OCI-LY7 (cell line): ENCODE measurements around the gene NXN. TPM values are rescaled to one million over a fixed set of nuclear protein-coding genes. Genes with fewer than 3 reads are reported as not detected.

ENCODE experiments used
- BruUV-seq: library from RNA; stranded (reverse); fragments of 400-500 nt; replicated peaks from 2 replicates; lab custom pipeline; 2021; lab: Mats Ljungman, UMichigan
- CTCF ChIA-PET: fragments of 300-600 bp; sonication (Branson Sonifier 250); formaldehyde crosslinking; loops from one replicate; lab custom pipeline; 2022; ENCODE audit warnings: antibody characterized with exemption; ENCODE audit not compliant: unreplicated experiment; lab: Charles Lee
- POLR2A ChIA-PET: fragments of 300-600 bp; sonication (Branson Sonifier 250); formaldehyde crosslinking; loops from one replicate; lab custom pipeline; 2022; ENCODE audit warnings: antibody characterized with exemption; lab: Charles Lee
- DNase-seq: peaks from one replicate; pipeline ENCODE4 v3.0.0-alpha.2; 2015; ENCODE audit warnings: low spot score
- H2AFZ ChIP-seq: fragments of 200-600 bp; sonication (generic), shearing (Covaris generic); 2 replicates; pipeline ENCODE4 v1.6.1; 2014; ENCODE audit warnings: mild to moderate bottlenecking, antibody characterized with exemption, low read length, moderate library complexity
- H3K27ac ChIP-seq: fragments of 200-600 bp; sonication (generic); 2 replicates; pipeline ENCODE4 v1.5.1; 2014; ENCODE audit warnings: mixed run types, low read depth, mild to moderate bottlenecking, moderate library complexity, low read length, inconsistent platforms; ENCODE audit not compliant: poor library complexity, severe bottlenecking
- H3K36me3 ChIP-seq: fragments of 200-600 bp; sonication (generic); 2 replicates; pipeline ENCODE4 v1.6.1; 2014; ENCODE audit warnings: mild to moderate bottlenecking, antibody characterized with exemption, low read length, moderate library complexity, mixed read lengths; ENCODE audit not compliant: insufficient read depth
- H3K4me1 ChIP-seq: fragments of 200-600 bp; sonication (generic); 2 replicates; pipeline ENCODE4 v1.5.1; 2014; ENCODE audit warnings: mild to moderate bottlenecking, low read length; ENCODE audit not compliant: insufficient read depth, poor library complexity, severe bottlenecking
- H3K4me2 ChIP-seq: fragments of 200-600 bp; sonication (generic); 2 replicates; pipeline ENCODE4 v1.6.1; 2014; ENCODE audit warnings: mild to moderate bottlenecking, low read length
- H3K4me3 ChIP-seq: fragments of 200-600 bp; sonication (generic); 2 replicates; pipeline ENCODE4 v1.5.1; 2014; ENCODE audit warnings: mild to moderate bottlenecking, low read depth, low read length; ENCODE audit not compliant: poor library complexity, severe bottlenecking
- H3K79me2 ChIP-seq: fragments of 200-600 bp; sonication (generic); 2 replicates; pipeline ENCODE4 v1.6.1; 2016; ENCODE audit warnings: low read depth, mild to moderate bottlenecking, low read length, moderate library complexity, mixed read lengths; ENCODE audit not compliant: insufficient read depth
- H3K9me2 ChIP-seq: fragments of 200-600 bp; sonication (generic); 2 replicates; pipeline ENCODE4 v1.6.1; 2016; ENCODE audit warnings: mild to moderate bottlenecking, low read length, mixed read lengths; ENCODE audit not compliant: insufficient read depth
- H3K9me3 ChIP-seq: fragments of 200-600 bp; sonication (generic); 2 replicates; pipeline ENCODE4 v1.6.1; 2014; ENCODE audit warnings: mild to moderate bottlenecking, mixed run types, low read length, mixed read lengths
- H4K20me1 ChIP-seq: fragments of 200-600 bp; sonication (generic); 2 replicates; pipeline ENCODE4 v1.6.1; 2014; ENCODE audit warnings: mild to moderate bottlenecking, antibody characterized with exemption, low read length, moderate library complexity, mixed read lengths; ENCODE audit not compliant: insufficient read depth
- EZH2phosphoT487 ChIP-seq: fragments of 200-600 bp; sonication (generic); IDR thresholded peaks from 2 replicates; pipeline ENCODE4 v1.6.1; 2018; ENCODE audit warnings: low read depth, borderline replicate concordance, mild to moderate bottlenecking, mixed run types, antibody characterized with exemption, low read length, moderate library complexity, mixed read lengths
- intact Hi-C: fragments of 100-400 bp; cut with micrococcal nuclease; formaldehyde crosslinking; loops from one replicate; pipeline ENCODE4 v1.10.0; 2022; ENCODE audit not compliant: unreplicated experiment
- total RNA-seq, 2 experiments: library from RNA; depleted of rRNA in 1 of 2; stranded (reverse); fragments of >200 nt in 1 of 2; shearing (Covaris generic) in 1 of 2; gene quantifications; 2 replicates each; pipeline ENCODE4 v1.2.3, GENCODE V29; 2014 to 2022
- TF ChIP-seq, protein P1 (sequence below): fragments of 200-600 bp; sonication (generic); conservative IDR thresholded peaks from 2 replicates; pipeline ENCODE4 v1.5.1; 2014; ENCODE audit warnings: mild to moderate bottlenecking, antibody characterized with exemption, low read length, moderate library complexity, mixed read lengths

Gene NXN
- total RNA-seq, 2 experiments from 2014 or later: 1.3 to 2.8 TPM

DNA sequence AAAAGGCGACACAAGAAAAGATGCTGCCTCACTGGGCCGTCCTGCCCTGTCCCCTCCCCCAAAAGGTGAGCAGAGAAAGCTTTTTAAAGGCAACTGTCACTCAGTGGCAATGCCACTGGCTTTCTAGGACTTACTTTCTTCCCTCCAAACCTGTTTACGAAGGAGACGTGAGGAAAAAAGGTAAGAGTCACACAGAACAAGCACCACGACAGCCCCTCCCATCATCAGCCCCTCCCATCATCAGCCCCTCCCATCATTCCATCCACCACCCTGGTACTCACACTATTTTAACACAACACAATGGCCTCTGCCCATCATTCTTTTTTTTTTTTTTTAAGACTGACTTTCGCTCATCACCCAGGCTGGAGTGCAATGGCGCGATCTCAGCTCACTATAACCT lies 77.1 kb downstream of the NXN start:
- Histone ChIP-seq H3K9me3 (no peaks in the 10 kb centered on the region), H3K4me3 (no peak overlapping the region), H2AFZ (no peak overlapping the region), H3K36me3 (no peaks in the 10 kb centered on the region), H3K4me2 (no peak overlapping the region), H3K9me2 (no peaks in the 10 kb centered on the region), H3K79me2 (no peaks in the 10 kb centered on the region), H3K4me1 (no peaks in the 10 kb centered on the region), H3K27ac (no peak overlapping the region), H4K20me1 (no peaks in the 10 kb centered on the region)
- ChIA-PET CTCF (no interaction called here), POLR2A (interaction anchor here (0.6 kb wide), 1 partner anchor 1772 kb away, joined by 3 read pairs; no protein-coding TSS in a partner anchor)
- no peak for DNase-seq
- no TSS peak for BruUV-seq
- intact Hi-C loops: no loop called here
- TF ChIP-seq EZH2phosphoT487: no peak
- TF ChIP-seq, protein P1, sequence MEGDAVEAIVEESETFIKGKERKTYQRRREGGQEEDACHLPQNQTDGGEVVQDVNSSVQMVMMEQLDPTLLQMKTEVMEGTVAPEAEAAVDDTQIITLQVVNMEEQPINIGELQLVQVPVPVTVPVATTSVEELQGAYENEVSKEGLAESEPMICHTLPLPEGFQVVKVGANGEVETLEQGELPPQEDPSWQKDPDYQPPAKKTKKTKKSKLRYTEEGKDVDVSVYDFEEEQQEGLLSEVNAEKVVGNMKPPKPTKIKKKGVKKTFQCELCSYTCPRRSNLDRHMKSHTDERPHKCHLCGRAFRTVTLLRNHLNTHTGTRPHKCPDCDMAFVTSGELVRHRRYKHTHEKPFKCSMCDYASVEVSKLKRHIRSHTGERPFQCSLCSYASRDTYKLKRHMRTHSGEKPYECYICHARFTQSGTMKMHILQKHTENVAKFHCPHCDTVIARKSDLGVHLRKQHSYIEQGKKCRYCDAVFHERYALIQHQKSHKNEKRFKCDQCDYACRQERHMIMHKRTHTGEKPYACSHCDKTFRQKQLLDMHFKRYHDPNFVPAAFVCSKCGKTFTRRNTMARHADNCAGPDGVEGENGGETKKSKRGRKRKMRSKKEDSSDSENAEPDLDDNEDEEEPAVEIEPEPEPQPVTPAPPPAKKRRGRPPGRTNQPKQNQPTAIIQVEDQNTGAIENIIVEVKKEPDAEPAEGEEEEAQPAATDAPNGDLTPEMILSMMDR: no peak

DNA sequence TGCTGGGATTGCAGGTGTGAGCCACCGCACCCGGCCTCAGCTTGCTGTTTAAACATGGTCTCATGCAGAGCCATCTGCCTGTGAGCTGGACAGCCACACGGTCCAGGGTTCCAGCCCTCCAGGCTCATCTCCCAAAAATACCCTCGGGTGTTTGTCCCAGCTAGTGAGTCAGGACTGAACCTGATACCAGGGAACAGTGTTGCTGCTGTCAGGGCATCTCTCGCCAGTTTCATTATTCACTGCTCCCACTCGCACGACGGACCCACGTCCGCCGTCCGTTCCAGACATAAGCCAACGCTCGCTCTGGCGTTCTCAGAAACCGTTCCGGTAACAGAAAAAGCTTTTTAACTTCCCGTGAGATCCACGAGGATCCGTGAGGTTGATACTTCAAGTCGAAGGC lies 77.6 kb downstream of the NXN start:
- no peak overlapping the region for H3K4me3 ChIP-seq
- no peaks in the 10 kb centered on the region for H3K79me2 ChIP-seq
- CTCF ChIA-PET: no interaction called here

More for the DNA sequence above, 77.6 kb downstream of the NXN start:
- no peak overlapping the region for H3K4me2 ChIP-seq
- H3K4me1 ChIP-seq: no peaks in the 10 kb centered on the region
- H4K20me1 ChIP-seq: no peaks in the 10 kb centered on the region
- POLR2A ChIA-PET: no interaction called here
- no peaks in the 10 kb centered on the region for H3K9me3 ChIP-seq
- DNase-seq: no peak
- no peak overlapping the region for H3K27ac ChIP-seq
- intact Hi-C loops: no loop called here
- BruUV-seq: no TSS peak
- H2AFZ ChIP-seq: no peak overlapping the region
- H3K9me2 ChIP-seq: no peaks in the 10 kb centered on the region
- no peaks in the 10 kb centered on the region for H3K36me3 ChIP-seq
- TF ChIP-seq EZH2phosphoT487: no peak
- TF ChIP-seq, protein P1: no peak
